ENCODE measurements around the gene KRTAP4-9. TPM values are rescaled to one million over a fixed set of nuclear protein-coding genes. Genes with fewer than 3 reads are reported as not detected.
"Not testable (repeated sequence)": the region's sequence is repeated elsewhere in the genome, so short reads cannot be mapped to it uniquely, and the experiment has no call there.

The KRTAP4-9 gene
- total and polyA plus RNA-seq, 2 of the 13 experiments (the other 11 are each of a cell fraction or from before 2014, with no cell fraction given) = not detected

DNA sequence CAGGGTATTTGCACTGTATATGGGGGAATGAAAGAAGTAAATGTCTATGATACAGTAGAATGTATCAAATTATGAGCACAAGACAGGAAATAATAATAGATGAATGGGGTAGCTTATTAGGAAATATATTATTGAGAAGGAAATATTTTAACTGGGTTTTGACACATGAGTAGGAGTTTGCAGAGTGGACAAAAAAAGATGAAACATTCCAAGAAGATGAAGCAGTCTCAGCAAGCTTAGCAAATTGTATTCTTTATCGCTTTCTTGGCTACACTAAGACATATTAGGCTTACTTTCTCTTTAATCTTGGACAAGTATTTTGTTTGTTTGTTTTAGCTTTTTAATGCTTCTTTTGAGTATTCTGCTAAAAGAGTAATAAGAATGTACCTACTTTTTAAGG, 1.3 kb upstream of the KRTAP4-9 start:
- Histone ChIP-seq H3K4me2 (ENCODE audit: low read depth, low read length) (no peak overlapping the region), H3K79me2 (ENCODE audit: insufficient read depth, low read length) (no peaks in the 10 kb centered on the region), H3K36me3 (replicated peaks in 1 of 2; ENCODE audit: control insufficient read depth in 1 of 2, insufficient read depth in 2 of 2, low read length in 2 of 2) (no peaks in the 10 kb centered on the region), H3K4me3 (replicated peaks in 1 of 3; ENCODE audit: insufficient read depth in 1 of 3, low read depth in 2 of 3, low read length in 3 of 3) (no peak overlapping the region), H3K27me3 (ENCODE audit: control insufficient read depth in 1 of 2, insufficient read depth in 2 of 2, low read length in 2 of 2) (peaks cover 0 to 5% of the 10 kb centered on the region in 2 experiments; a peak in 2 of 5 replicates), H2AFZ (ENCODE audit: low read length) (no peak overlapping the region), H3K4me1 (ENCODE audit: insufficient read depth, low read length) (no peaks in the 10 kb centered on the region), H3K9ac (ENCODE audit: insufficient read depth, low read depth, low read length) (no peak overlapping the region), H3K9me3 (ENCODE audit: low read length) (no peaks in the 10 kb centered on the region), H4K20me1 (ENCODE audit: insufficient read depth, low read length) (no peaks in the 10 kb centered on the region), H3K27ac (ENCODE audit: extremely low read length, insufficient read depth, low read length) (no peak overlapping the region)
- ChIA-PET POLR2A (no interaction called here), CTCF (ENCODE audit: low intra/inter-chr PET ratio, low total read pairs) (no interaction called here)
- FAIRE-seq (no peak), ATAC-seq (no peak), DNase-seq (ENCODE audit: low spot score) (no peak)
- WGBS (ENCODE audit: low lambda C conversion rate) = 91% methylated on average over 1 of the region's 1 CpG
- TF ChIP-seq ELF1 (CRISPR knock-in tag; IDR thresholded peaks at IDR 0.05) = no peak
- TF ChIP-seq KDM5B (CRISPR knock-in tag; IDR thresholded peaks at IDR 0.05; ENCODE audit: borderline replicate concordance) = no peak
- no peak for TF ChIP-seq SP4 (CRISPR knock-in tag; IDR thresholded peaks at IDR 0.05)
- no peak for TF ChIP-seq ZNF597 (CRISPR knock-in tag; IDR thresholded peaks at IDR 0.05)
- TF ChIP-seq MXD4 (CRISPR knock-in tag; IDR thresholded peaks at IDR 0.05) = no peak
- TF ChIP-seq GPN1 (CRISPR knock-in tag; IDR thresholded peaks at IDR 0.05; ENCODE audit: borderline replicate concordance) = no peak
- TF ChIP-seq ZNF224 (CRISPR knock-in tag; IDR thresholded peaks at IDR 0.05) = no peak
- TF ChIP-seq TEF (CRISPR knock-in tag; IDR thresholded peaks at IDR 0.05) = no peak
- TF ChIP-seq SNAI1 (CRISPR knock-in tag; IDR thresholded peaks at IDR 0.05; ENCODE audit: borderline replicate concordance) = no peak
- intact Hi-C loops (cut with micrococcal nuclease; ENCODE audit: unreplicated experiment) = no loop called here
- in situ Hi-C loops (cut with HindIII; ENCODE audit: extremely low pct_ligation_motif_present, low pct_unique_long_range_greater_than_20kb) = no loop called here
- no TSS peak for BruUV-seq (replicated peaks)

DNA sequence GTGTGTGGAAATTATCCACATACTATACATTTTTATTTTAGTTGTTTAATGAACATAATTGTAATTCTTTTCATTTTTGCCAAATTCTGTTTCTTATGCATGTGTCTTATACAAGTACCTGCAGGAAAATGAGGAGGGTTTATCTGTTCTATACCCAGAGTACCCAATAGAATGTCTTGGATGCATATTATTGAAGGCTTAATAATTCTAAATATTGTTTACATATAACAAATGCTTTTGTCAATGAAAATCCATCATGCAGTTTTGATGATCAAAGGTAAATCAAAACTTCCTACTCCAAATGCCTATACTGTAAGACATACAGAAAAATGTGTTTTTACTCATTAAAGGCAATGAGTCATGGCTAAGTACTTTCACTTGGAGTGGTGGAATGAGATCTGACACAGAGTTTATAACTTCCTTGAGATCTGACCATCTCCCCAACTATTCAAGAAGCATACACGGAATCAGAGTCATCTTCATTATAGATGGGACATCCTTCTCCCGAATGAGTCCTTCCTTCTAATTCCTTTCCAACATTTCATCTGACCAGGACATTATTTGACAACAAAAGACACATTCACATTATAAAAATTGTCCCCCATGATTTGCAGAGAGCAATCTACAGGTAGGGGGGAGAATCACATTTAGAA, 677 bp upstream of the KRTAP4-9 start:
- intact Hi-C loops (cut with micrococcal nuclease; ENCODE audit: unreplicated experiment) = not testable (repeated sequence)

More for the DNA sequence above, 677 bp upstream of the KRTAP4-9 start:
- CTCF ChIA-PET (ENCODE audit: low intra/inter-chr PET ratio, low total read pairs); H3K27me3 ChIP-seq (ENCODE audit: control insufficient read depth in 1 of 2, insufficient read depth in 2 of 2, low read length in 2 of 2); in situ Hi-C loops (cut with HindIII; ENCODE audit: extremely low pct_ligation_motif_present, low pct_unique_long_range_greater_than_20kb); ATAC-seq; H3K27ac ChIP-seq (ENCODE audit: extremely low read length, insufficient read depth, low read length); H3K4me1 ChIP-seq (ENCODE audit: insufficient read depth, low read length); H3K9me3 ChIP-seq (ENCODE audit: low read length); H2AFZ ChIP-seq (ENCODE audit: low read length); H4K20me1 ChIP-seq (ENCODE audit: insufficient read depth, low read length); H3K4me3 ChIP-seq (replicated peaks in 1 of 3; ENCODE audit: insufficient read depth in 1 of 3, low read depth in 2 of 3, low read length in 3 of 3); DNase-seq (ENCODE audit: low spot score); H3K36me3 ChIP-seq (replicated peaks in 1 of 2; ENCODE audit: control insufficient read depth in 1 of 2, insufficient read depth in 2 of 2, low read length in 2 of 2); POLR2A ChIA-PET; H3K79me2 ChIP-seq (ENCODE audit: insufficient read depth, low read length); H3K4me2 ChIP-seq (ENCODE audit: low read depth, low read length); BruUV-seq (replicated peaks); H3K9ac ChIP-seq (ENCODE audit: insufficient read depth, low read depth, low read length); FAIRE-seq: not testable (repeated sequence)
- WGBS (ENCODE audit: low lambda C conversion rate) = 9% methylated on average over 2 of the region's 2 CpGs

Measured in HepG2 (cell line).